ENCODE measurements around the gene HSPA5. TPM values are rescaled to one million over a fixed set of nuclear protein-coding genes. Genes with fewer than 3 reads are reported as not detected.

The HSPA5 gene
- total and polyA plus RNA-seq, 7 donors = 53.2 to 179 (median 89.7) TPM

- Histone ChIP-seq H3K4me1 (no peaks in the 10 kb centered on the region), H3K9me3 (no peaks in the 10 kb centered on the region), H3K27ac (no peak overlapping the region), H3K36me3 (ENCODE audit: insufficient read depth in 1 of 2, low read depth in 1 of 2) (peaks cover 5 to 69% of the 10 kb centered on the region in 2 donors), H3K4me3 (no peak overlapping the region), H3K27me3 (ENCODE audit: insufficient read depth in 3 of 3, low read length in 2 of 3) (no peaks in the 10 kb centered on the region)
- intact Hi-C loops (cut with DNase I) = no loop called here
- DNase-seq = no peak
- ATAC-seq = no peak
- TF ChIP-seq CTCF (IDR thresholded peaks at IDR 0.05) = no peak
- WGBS, 3 donors = 98 to 100% (median 100%) methylated on average over 3 of the region's 3 CpGs
Observed at GRCh38 chr9:125218621-125219020, 22.5 kb downstream of the HSPA5 start.

- H3K4me1 ChIP-seq = no peaks in the 10 kb centered on the region
- no peak overlapping the region for H3K27ac ChIP-seq
- TF ChIP-seq CTCF (IDR thresholded peaks at IDR 0.05) = no peak
- H3K36me3 ChIP-seq (ENCODE audit: insufficient read depth in 1 of 2, low read depth in 1 of 2) = peaks cover 8 to 63% of the 10 kb centered on the region in 2 donors
- no peaks in the 10 kb centered on the region for H3K9me3 ChIP-seq
- 88 to 89% (median 88%) methylated on average over 5 of the region's 5 CpGs for WGBS, 3 donors
- no peak for ATAC-seq
- no peak overlapping the region for H3K4me3 ChIP-seq
- no peak for DNase-seq
- intact Hi-C loops (cut with DNase I) = no loop called here
- no peaks in the 10 kb centered on the region for H3K27me3 ChIP-seq (ENCODE audit: insufficient read depth in 3 of 3, low read length in 2 of 3)
Observed at GRCh38 chr9:125214186-125214585, 27.0 kb downstream of the HSPA5 start.

GRCh38 chr9:125204477-125204876 is 36.7 kb downstream of the HSPA5 start:
- intact Hi-C loops (cut with DNase I) = loop anchor here in 1 of 2 donors (5.0 kb wide), 1 partner anchor 38 kb away; the partner anchor contains the start of gene HSPA5
- no peaks in the 10 kb centered on the region for H3K27me3 ChIP-seq (ENCODE audit: insufficient read depth in 3 of 3, low read length in 2 of 3)
- peaks cover 7 to 67% of the 10 kb centered on the region in 2 donors for H3K36me3 ChIP-seq (ENCODE audit: insufficient read depth in 1 of 2, low read depth in 1 of 2)
- no peak overlapping the region for H3K4me3 ChIP-seq
- 84 to 97% (median 97%) methylated on average over 3 of the region's 3 CpGs for WGBS, 3 donors
- ATAC-seq (no peak), DNase-seq (no peak)
- H3K27ac ChIP-seq = no peak overlapping the region
- H3K4me1 ChIP-seq = peaks cover 7% of the 10 kb centered on the region
- H3K9me3 ChIP-seq = no peaks in the 10 kb centered on the region
- TF ChIP-seq CTCF (IDR thresholded peaks at IDR 0.05) = no peak

GRCh38 chr9:125202846-125203618 is 38.1 kb downstream of the HSPA5 start:
- H3K9me3 ChIP-seq = no peaks in the 10 kb centered on the region
- TF ChIP-seq CTCF (IDR thresholded peaks at IDR 0.05) = no peak
- no peaks in the 10 kb centered on the region for H3K27me3 ChIP-seq (ENCODE audit: insufficient read depth in 3 of 3, low read length in 2 of 3)
- WGBS, 3 donors = 71 to 85% (median 73%) methylated on average over 1 of the region's 1 CpG
- intact Hi-C loops (cut with DNase I) = loop anchor here in 1 of 2 donors (5.0 kb wide), 1 partner anchor 39 kb away; the partner anchor contains the start of gene HSPA5
- DNase-seq (no peak), ATAC-seq (no peak)
- peaks cover 6 to 52% of the 10 kb centered on the region in 2 donors for H3K36me3 ChIP-seq (ENCODE audit: insufficient read depth in 1 of 2, low read depth in 1 of 2)
- H3K4me1 ChIP-seq = peaks cover 7% of the 10 kb centered on the region
- no peak overlapping the region for H3K27ac ChIP-seq
- no peak overlapping the region for H3K4me3 ChIP-seq

Measured in psoas muscle (tissue), 8 donors.